BE2C (cell line): ENCODE data around the gene C1QTNF5.

Source experiments
- DNase-seq: peaks from one replicate; pipeline ENCODE4 v3.0.0-alpha.2; 2020
- H3K27me3 ChIP-seq: fragments of 250-450 bp; sonication (Bioruptor Pico); 2 replicates; pipeline ENCODE4 v1.5.1; 2020; ENCODE audit warnings: mild to moderate bottlenecking
- H3K36me3 ChIP-seq: fragments of 250-450 bp; sonication (Bioruptor Pico); 2 replicates; pipeline ENCODE4 v1.5.1; 2020; ENCODE audit warnings: mild to moderate bottlenecking
- H3K4me1 ChIP-seq: fragments of 250-450 bp; sonication (Bioruptor Pico); 2 replicates; pipeline ENCODE4 v1.5.1; 2020
- H3K4me3 ChIP-seq: 2 replicates; pipeline ENCODE4 v1.5.1; 2011; ENCODE audit warnings: low read depth, low read length
- H3K9me3 ChIP-seq: fragments of 250-450 bp; sonication (Bioruptor Pico); 2 replicates; pipeline ENCODE4 v1.5.1; 2020
- CTCF ChIP-seq: IDR thresholded peaks from 2 replicates; pipeline ENCODE4 v1.5.1; 2012; ENCODE audit warnings: mild to moderate bottlenecking, low read depth, low read length

C1QTNF5 gene

GRCh38 chr11:119297938-119298337 lies 42.7 kb downstream of the C1QTNF5 start:
- H3K4me1 ChIP-seq: peaks cover 6% of the 10 kb centered on the region; the same call in 1 of the 2 replicates
- H3K36me3 ChIP-seq: peaks cover 30% of the 10 kb centered on the region
- TF ChIP-seq CTCF: no peak

GRCh38 chr11:119295178-119295577 lies 45.5 kb downstream of the C1QTNF5 start:
- Histone ChIP-seq H3K4me1 (peaks cover 4% of the 10 kb centered on the region; the same call in 1 of the 2 replicates), H3K4me3 (no peak overlapping the region), H3K9me3 (no peaks in the 10 kb centered on the region), H3K36me3 (peaks cover 29% of the 10 kb centered on the region), H3K27me3 (no peaks in the 10 kb centered on the region)
- TF ChIP-seq CTCF: no peak
- no peak for DNase-seq

More at GRCh38 chr11:119297938-119298337, 42.7 kb downstream of the C1QTNF5 start:
- Histone ChIP-seq H3K9me3 (no peaks in the 10 kb centered on the region), H3K4me3 (no peak overlapping the region), H3K27me3 (no peaks in the 10 kb centered on the region)
- no peak for DNase-seq

GRCh38 chr11:119293461-119293860 lies 47.2 kb downstream of the C1QTNF5 start:
- peaks cover 22% of the 10 kb centered on the region for H3K36me3 ChIP-seq
- no peaks in the 10 kb centered on the region for H3K9me3 ChIP-seq
- no peak for TF ChIP-seq CTCF
- H3K27me3 ChIP-seq: no peaks in the 10 kb centered on the region
- no peaks in the 10 kb centered on the region for H3K4me1 ChIP-seq
- DNase-seq: no peak
- H3K4me3 ChIP-seq: no peak overlapping the region

GRCh38 chr11:119290894-119291497 lies 49.7 kb downstream of the C1QTNF5 start:
- no peaks in the 10 kb centered on the region for H3K27me3 ChIP-seq
- TF ChIP-seq CTCF: no peak
- no peak for DNase-seq
- no peak overlapping the region for H3K4me3 ChIP-seq
- no peaks in the 10 kb centered on the region for H3K9me3 ChIP-seq
- no peaks in the 10 kb centered on the region for H3K4me1 ChIP-seq
- H3K36me3 ChIP-seq: peaks cover 13% of the 10 kb centered on the region
